Glomerular endothelial cell (primary cell): ENCODE measurements around the gene LRRC32. TPM values are rescaled to one million over a fixed set of nuclear protein-coding genes. Genes with fewer than 3 reads are reported as not detected.

Source experiments
- DNase-seq: peaks from one replicate; pipeline ENCODE4 v3.0.0-alpha.2; 2011; ENCODE audit warnings: low read depth, low spot score; ENCODE audit errors: extremely low read depth
- total RNA-seq: library from RNA; depleted of rRNA; stranded (reverse); fragments of >200 nt; gene quantifications from 2 replicates; pipeline ENCODE4 v1.2.3, GENCODE V29; 2015

The LRRC32 gene
- 121 and 177 TPM in 2 replicates for total RNA-seq

- no peak for DNase-seq
Observed at GRCh38 chr11:76670485-76671236, at the start of gene LRRC32. LRRC32 (minus strand) TSS chr11:76670747; CDS start chr11:76665954, 4,793 bp downstream.

GRCh38 chr11:76719686-76720085 is 49.1 kb upstream of the LRRC32 start:
- DNase-seq: no peak

- no peak for DNase-seq
Observed at GRCh38 chr11:76719281-76719680, 48.7 kb upstream of the LRRC32 start.

GRCh38 chr11:76717816-76718215 is 47.3 kb upstream of the LRRC32 start:
- no peak for DNase-seq

GRCh38 chr11:76717369-76717768 is 46.8 kb upstream of the LRRC32 start:
- no peak for DNase-seq

- DNase-seq: no peak
Observed at GRCh38 chr11:76716268-76716667, 45.7 kb upstream of the LRRC32 start.

GRCh38 chr11:76714493-76714892 is 43.9 kb upstream of the LRRC32 start:
- no peak for DNase-seq

- DNase-seq: no peak
Observed at GRCh38 chr11:76713499-76713898, 43.0 kb upstream of the LRRC32 start.

GRCh38 chr11:76712125-76712524 is 41.6 kb upstream of the LRRC32 start:
- no peak for DNase-seq

GRCh38 chr11:76709756-76710155 is 39.2 kb upstream of the LRRC32 start:
- DNase-seq: no peak

GRCh38 chr11:76708972-76709660 is 38.6 kb upstream of the LRRC32 start:
- DNase-seq: no peak

- no peak for DNase-seq
Observed at GRCh38 chr11:76707293-76707825, 36.8 kb upstream of the LRRC32 start.

- no peak for DNase-seq
Observed at GRCh38 chr11:76706667-76707066, 36.1 kb upstream of the LRRC32 start.

- DNase-seq: no peak
Observed at GRCh38 chr11:76705826-76706225, 35.3 kb upstream of the LRRC32 start.

GRCh38 chr11:76704171-76704948 is 33.8 kb upstream of the LRRC32 start:
- DNase-seq: no peak

- no peak for DNase-seq
Observed at GRCh38 chr11:76703707-76704106, 33.2 kb upstream of the LRRC32 start.

- DNase-seq: no peak
Observed at GRCh38 chr11:76702336-76703128, 32.0 kb upstream of the LRRC32 start.

GRCh38 chr11:76701294-76702040 is 30.9 kb upstream of the LRRC32 start:
- no peak for DNase-seq

- DNase-seq: peak; percentile 72
Observed at GRCh38 chr11:76700177-76701100, 29.9 kb upstream of the LRRC32 start.
